GM10248 (cell line): ENCODE data around the gene RTEL1.

Source experiments
- CTCF ChIA-PET: fragments of 300-600 bp; sonication (Branson Sonifier 250); formaldehyde crosslinking; extraction: SDS; loops from one replicate; lab custom pipeline; 2021; ENCODE audit warnings: antibody characterized with exemption; lab: Yijun Ruan, JAX
- POLR2A ChIA-PET: fragments of 350-650 bp; sonication (Branson Sonifier 250); formaldehyde crosslinking; extraction: SDS; loops from one replicate; lab custom pipeline; 2020; ENCODE audit warnings: antibody characterized with exemption; lab: Yijun Ruan, JAX
- DNase-seq: peaks from one replicate; pipeline ENCODE4 v3.0.0; 2012; ENCODE audit errors: extremely low spot score
- CTCF ChIP-seq: IDR thresholded peaks from 2 replicates; pipeline ENCODE4 v1.5.1; 2012; ENCODE audit warnings: mild to moderate bottlenecking, low read depth; ENCODE audit errors: extremely low read depth, missing control alignments, control extremely low read depth

Gene RTEL1

GRCh38 chr20:63688228-63689045 lies 30.3 kb downstream of the RTEL1 start:
- CTCF ChIA-PET = no interaction called here
- DNase-seq = no peak
- no peak for TF ChIP-seq CTCF
- POLR2A ChIA-PET = no interaction called here

GRCh38 chr20:63689046-63690002 lies 31.2 kb downstream of the RTEL1 start:
- CTCF ChIA-PET = no interaction called here
- DNase-seq = no peak
- POLR2A ChIA-PET = no interaction called here
- no peak for TF ChIP-seq CTCF

- CTCF ChIA-PET = no interaction called here
- POLR2A ChIA-PET = no interaction called here
Observed at GRCh38 chr20:63690003-63690897, 32.1 kb downstream of the RTEL1 start.

GRCh38 chr20:63690898-63691710 lies 33.0 kb downstream of the RTEL1 start:
- POLR2A ChIA-PET = no interaction called here
- CTCF ChIA-PET = interaction anchor here (1.1 kb wide), 1 partner anchor 117 kb away, joined by 3 read pairs; the partner anchor contains the start of gene HELZ2
- TF ChIP-seq CTCF = no peak
- DNase-seq = no peak

More at GRCh38 chr20:63690003-63690897, 32.1 kb downstream of the RTEL1 start:
- DNase-seq = no peak
- no peak for TF ChIP-seq CTCF

- no peak for TF ChIP-seq CTCF
- CTCF ChIA-PET = interaction anchor here (0.9 to 1.1 kb wide), 2 partner anchors 16 to 118 kb away, joined by 3 to 4 read pairs; partner anchors contain the start of genes ARFRP1, HELZ2 and ZGPAT
- POLR2A ChIA-PET = no interaction called here
- no peak for DNase-seq
Observed at GRCh38 chr20:63691711-63692435, 33.8 kb downstream of the RTEL1 start.
